ENCODE results near the gene PPP1R27. TPM values are rescaled to one million over a fixed set of nuclear protein-coding genes. Genes with fewer than 3 reads are reported as not detected.
"Not testable (repeated sequence)": the region's sequence is repeated elsewhere in the genome, so short reads cannot be mapped to it uniquely, and the experiment has no call there.

The PPP1R27 gene
- total RNA-seq, 1 experiment from 2014 or later = not detected

DNA sequence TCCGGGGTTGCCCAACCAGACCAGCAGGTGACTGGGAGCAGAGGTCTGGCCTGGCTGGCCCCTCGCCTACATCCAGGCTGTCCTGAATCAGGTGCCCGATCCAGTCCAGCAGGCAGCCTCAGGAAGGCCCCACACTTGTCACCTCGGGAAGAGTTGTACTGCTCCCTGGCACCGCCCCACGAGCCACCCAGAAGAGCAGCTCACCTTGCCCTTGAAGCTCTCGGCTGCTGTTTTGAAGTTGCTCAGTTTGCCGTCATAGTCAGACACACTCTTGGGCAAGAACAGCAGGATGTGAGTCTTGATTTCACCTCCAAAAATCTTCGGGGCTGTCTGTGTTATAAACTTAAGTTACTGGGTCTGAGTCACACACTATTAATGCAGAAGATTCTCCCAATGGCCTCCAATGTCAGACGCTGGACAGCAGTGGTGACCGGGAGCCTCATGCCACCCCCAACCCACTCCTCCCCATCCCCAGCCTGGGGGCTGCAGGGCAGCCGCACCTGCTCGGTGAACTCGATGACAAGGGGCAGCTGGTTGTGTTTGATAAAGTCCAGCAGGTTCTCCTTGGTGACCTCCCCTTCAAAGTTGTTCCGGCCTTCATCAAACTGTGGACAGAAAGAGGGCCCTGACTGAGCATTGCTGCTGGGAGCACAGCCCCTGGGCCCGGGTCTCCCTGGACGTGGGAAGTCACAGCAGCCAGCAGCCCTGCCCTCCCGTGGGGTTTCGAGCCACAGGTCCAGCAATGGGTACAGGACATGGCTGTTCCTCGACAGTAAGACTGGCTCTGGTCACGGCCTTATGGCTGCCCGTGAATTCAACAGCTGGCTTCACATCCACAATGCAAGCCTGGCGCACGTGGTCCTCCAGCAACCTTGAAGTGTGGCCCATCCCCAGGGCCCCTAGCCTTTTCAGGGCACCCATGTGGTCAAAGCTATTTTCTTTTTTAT lies 12.2 kb upstream of the PPP1R27 start:
- Histone ChIP-seq H3K9me3 (no peaks in the 10 kb centered on the region), H3K36me3 (peaks cover 90% of the 10 kb centered on the region), H3K27me3 (no peaks in the 10 kb centered on the region), H3K4me3 (no peak overlapping the region)
- no peak for DNase-seq

DNA sequence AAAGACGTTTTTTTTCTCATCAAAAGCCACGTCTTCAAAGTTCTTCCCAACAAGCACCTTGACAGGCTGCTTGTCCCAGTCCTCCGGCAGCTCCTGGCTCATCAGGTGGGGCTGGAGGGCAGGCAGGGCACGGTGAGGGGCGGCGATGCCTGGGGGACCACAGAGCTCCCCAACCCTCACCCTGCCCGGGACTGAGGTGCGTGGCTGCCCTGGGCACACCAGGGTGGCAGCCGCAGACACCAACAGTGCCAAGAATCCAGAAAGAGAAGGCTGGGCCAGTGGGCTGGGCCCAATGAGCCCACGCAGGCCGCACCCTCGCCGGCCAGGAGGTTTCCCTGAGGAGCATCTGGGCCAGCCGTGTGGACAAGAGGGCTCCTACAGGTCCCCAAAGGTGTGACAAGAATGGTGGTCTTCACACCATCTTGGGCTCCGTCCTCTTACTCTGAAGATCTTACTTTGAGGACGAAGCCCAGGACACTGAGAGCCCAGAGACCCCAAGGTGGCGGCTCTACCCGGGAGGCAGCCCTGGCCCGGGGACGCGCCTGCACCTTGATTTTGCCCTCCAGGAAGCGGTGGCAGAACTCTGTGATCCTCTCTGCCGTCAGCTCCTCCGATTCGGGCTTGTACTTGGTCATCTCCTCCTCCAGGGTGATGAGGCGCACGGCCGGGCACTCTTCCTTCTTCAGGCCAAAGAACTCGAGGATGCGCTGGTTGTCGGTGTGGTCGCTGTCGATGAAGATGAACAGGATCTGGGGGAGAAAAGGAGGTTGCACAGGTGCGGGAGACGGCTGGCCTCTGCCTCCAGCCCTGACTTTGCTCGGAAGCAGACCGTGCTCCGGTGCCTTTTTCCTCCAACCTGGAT lies 11.3 kb upstream of the PPP1R27 start:
- Histone ChIP-seq H3K36me3 (peaks cover 81% of the 10 kb centered on the region), H3K4me3 (no peak overlapping the region)

DNA sequence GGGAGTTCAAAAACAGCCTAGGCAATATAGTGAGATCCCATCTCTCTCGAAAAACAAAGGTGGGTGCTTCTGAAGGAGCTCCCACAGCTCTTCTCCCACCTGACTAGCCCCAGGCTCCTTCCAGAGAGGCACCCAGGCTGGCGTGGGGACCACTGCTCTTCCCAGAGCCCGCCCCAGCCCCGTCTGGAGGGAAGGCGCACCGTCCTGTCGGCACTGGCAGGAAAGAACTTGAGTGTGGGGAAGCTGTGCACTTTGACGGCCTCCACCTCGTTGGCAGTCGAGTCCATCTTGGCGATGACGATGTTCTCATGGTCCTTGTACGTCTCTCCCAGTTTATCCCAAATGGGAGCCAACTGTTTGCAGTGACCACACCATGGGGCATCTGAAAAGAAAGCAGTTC lies 10.5 kb upstream of the PPP1R27 start:
- peaks cover 76% of the 10 kb centered on the region for H3K36me3 ChIP-seq

More for the DNA sequence above, 11.3 kb upstream of the PPP1R27 start:
- DNase-seq = no peak
- Histone ChIP-seq H3K27me3 (no peaks in the 10 kb centered on the region), H3K9me3 (no peaks in the 10 kb centered on the region)

DNA sequence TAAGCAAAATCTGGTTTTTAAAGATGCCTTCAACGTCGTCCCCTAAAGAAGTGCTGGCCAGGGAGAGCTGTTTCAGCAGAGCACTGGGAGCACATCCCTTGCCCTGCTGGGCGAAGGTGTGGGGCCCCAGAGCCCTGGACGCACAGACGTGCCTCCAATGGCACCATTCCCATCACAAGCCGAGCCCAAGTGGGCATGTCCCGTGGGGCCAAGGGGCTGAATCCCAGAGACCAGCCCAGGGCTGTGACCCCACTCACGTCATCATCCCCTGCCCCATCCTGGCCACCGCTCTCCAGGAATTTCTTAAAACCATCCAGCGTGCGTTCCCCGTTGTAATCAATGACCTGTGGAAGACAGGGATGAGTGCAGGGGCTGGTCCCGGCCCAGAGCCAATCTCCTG lies 10.0 kb upstream of the PPP1R27 start:
- no peak for DNase-seq
- Histone ChIP-seq H3K9me3 (no peaks in the 10 kb centered on the region), H3K36me3 (peaks cover 71% of the 10 kb centered on the region), H3K4me3 (no peak overlapping the region), H3K27me3 (no peaks in the 10 kb centered on the region)

More for the DNA sequence above, 10.5 kb upstream of the PPP1R27 start:
- Histone ChIP-seq H3K9me3 (no peaks in the 10 kb centered on the region), H3K4me3 (no peak overlapping the region), H3K27me3 (no peaks in the 10 kb centered on the region)
- DNase-seq = no peak

DNA sequence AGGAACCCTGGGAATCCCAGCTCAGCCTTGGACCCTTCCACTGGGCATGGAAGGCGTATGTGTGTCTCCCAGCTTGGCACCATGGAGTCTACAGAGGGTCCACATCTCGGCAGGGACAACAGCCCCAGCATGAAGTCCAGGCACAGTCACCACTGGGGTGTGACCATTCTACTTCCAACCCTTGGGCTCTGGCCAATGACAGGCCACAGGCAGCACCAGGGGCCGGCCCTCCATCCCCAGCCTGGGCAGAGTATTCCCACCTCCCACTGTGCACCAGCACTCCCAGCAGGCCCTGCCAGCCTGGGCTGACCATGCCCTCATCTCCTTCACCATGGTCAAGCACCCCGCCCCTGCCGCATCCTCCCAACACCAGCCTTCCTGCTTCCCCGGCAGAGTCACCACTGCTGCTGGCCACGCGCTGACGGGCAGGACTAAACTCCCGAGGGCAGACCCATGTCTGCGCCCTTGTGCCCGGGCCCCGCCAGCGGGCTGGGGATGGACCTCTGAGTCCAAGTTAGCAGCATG lies 9.5 kb upstream of the PPP1R27 start:
- no peaks in the 10 kb centered on the region for H3K27me3 ChIP-seq
- no peak overlapping the region for H3K4me3 ChIP-seq
- H3K9me3 ChIP-seq = no peaks in the 10 kb centered on the region
- peaks cover 66% of the 10 kb centered on the region for H3K36me3 ChIP-seq
- peak; percentile 40 for DNase-seq

DNA sequence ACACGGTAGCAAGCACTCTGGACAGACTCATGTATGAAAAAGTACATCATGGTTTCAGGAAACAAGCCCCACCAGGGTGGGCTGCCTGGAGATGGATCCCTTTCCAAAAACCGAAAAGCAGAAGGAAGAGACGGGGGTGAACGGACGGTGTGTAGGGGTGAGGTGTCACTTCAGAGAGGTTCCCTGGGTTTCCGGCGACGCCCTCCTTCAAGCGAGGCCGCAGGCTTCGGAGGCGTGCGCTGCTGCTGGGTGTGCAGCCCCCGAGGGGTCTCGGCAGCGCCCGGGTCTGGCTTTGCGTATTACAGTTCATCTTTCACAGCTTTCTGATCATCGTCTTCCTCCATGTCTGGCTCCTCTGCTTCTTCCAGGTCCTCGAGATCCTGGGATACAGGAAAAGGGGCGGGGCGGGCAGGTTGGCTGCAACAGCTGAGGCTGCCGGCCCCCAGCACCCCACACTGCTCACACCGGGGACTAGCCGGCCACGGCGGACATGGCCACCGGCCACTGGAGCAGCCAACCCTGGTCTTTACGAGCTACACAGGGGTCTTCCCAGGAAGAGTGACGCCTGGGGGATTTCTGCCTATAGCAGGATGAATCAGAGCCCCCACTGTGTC lies 9.0 kb upstream of the PPP1R27 start:
- Histone ChIP-seq H3K9me3 (no peaks in the 10 kb centered on the region), H3K36me3 (peaks cover 61% of the 10 kb centered on the region), H3K27me3 (no peaks in the 10 kb centered on the region), H3K4me3 (no peak overlapping the region)
- no peak for DNase-seq

DNA sequence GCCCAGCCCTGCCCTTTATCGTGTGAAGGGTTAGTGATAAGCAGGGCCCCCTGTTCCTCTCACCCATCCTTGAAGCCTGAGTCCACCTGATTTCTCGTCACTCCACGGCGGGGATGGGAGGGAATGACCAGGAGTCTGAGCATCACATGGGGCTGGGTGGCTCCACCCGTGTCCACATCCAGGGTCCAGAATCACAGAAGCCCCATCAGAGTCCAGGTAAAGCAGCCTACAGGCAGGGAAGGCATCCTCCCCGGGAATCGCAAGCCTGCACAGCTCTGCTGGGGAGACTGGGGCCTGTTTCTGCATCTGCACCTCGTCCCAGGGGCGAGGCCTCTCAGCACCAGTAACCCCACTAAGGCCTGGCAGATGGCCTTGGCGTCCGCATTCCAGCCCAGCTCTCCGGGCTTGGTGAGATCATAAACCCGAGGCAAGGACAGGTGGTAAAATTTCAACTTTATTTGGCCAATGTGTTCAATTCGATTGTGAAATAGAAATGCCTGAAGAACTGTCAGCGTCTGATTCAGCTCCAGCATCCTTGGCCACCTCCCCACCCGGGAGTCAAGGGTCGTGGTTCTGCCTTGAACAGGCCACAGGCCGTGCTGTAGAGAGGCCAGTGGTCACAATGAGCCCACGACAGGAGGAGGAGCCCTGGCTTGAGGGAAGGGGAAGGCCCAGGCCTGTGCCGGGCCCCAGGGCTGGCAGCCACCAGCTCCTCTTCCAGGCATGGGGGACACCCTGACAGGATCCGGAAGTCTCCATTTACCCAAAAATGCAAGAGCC lies 8.1 kb upstream of the PPP1R27 start:
- H3K36me3 ChIP-seq = peaks cover 56% of the 10 kb centered on the region
- peak; percentile 41 for DNase-seq
- no peaks in the 10 kb centered on the region for H3K9me3 ChIP-seq
- H3K27me3 ChIP-seq = no peaks in the 10 kb centered on the region
- H3K4me3 ChIP-seq = no peak overlapping the region

DNA sequence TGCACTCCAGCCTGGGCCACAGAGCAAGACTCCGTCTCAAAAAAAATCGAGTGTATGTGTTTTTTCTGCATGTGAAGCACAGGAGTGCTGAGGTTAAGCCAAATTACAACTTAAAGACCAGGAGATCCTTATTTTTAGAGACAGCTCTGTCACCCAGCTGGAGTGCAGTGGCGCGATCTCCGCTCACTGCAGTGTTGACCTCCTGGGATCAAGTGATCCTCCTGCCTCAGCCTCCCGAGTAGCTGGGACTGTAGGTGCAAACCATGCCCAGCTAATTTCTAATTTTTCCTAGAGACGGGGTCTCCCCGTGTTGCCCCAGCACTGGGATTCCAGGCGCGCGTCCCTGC lies 7.5 kb upstream of the PPP1R27 start:
- no peak overlapping the region for H3K4me3 ChIP-seq
- H3K36me3 ChIP-seq = peaks cover 50% of the 10 kb centered on the region
- no peaks in the 10 kb centered on the region for H3K27me3 ChIP-seq
- no peaks in the 10 kb centered on the region for H3K9me3 ChIP-seq
- no peak for DNase-seq

DNA sequence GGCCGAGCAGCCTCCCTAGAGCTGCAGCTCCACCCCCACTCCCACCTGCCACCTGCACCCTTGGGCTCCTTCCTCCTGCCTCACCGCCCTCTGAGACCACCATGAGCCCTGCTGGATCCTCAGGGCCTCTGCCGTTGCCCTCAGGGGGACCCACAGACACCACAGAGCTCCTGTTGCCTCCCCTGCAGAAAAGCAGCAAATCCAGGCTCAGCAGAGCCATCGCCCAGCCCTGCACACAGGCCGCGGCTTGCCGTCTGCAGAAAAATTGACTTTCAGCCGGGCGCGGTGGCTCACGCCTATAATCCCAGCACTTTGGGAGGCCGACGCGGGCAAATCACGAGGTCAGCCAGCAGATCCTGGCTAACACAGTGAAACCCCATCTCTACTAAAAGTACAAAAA lies 7.0 kb upstream of the PPP1R27 start:
- DNase-seq = no peak
- Histone ChIP-seq H3K4me3 (no peak overlapping the region), H3K9me3 (no peaks in the 10 kb centered on the region)

DNA sequence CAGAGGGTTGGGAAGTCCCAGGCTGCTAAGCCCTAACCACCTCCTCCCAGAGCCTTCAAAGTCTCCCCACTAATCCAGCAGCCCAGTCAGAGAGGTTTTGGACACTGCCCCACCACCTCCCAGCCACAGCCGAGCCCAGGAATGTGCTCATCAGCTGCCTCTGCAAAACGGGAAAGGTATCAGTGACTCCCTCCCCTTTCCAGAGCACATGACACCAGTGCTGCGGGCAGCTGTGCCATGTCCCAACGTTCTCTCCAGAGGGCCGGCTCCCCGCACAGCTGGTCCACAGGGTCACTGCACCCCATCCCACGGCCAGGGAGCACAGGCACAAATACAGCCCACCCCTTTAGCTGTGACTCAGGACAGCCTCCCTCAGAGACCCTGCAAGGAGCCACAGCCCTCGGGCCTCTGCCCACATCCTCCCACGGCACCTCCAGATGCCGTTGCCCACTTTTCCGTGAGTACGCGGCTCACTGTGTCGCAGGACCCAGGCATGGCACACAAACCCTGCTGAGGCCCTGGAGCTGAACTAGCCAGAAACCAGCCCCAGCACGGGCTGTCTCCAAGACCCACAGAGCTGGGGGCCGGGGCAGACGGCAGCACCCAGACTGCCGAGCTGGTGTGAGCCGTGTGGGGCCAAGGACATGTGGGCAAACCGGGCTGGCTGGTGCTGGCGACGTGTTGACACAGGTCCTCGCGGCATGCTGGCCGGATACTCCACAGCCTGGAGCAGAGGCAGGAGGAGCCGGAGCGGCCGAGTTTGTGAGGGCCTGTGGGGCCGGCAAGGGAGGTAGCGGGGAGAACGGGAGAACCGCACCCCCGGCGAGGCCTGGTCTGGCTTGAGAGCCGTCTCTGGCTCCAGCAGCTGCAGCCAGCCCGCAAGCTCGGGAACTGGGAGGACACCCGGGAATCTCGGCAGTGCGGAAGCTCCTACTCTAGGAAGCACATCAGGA lies 6.3 kb upstream of the PPP1R27 start:
- no peak for DNase-seq
- Histone ChIP-seq H3K9me3 (no peaks in the 10 kb centered on the region), H3K4me3 (no peak overlapping the region), H3K36me3 (peaks cover 37% of the 10 kb centered on the region), H3K27me3 (no peaks in the 10 kb centered on the region)

More for the DNA sequence above, 7.0 kb upstream of the PPP1R27 start:
- Histone ChIP-seq H3K36me3 (peaks cover 45% of the 10 kb centered on the region), H3K27me3 (no peaks in the 10 kb centered on the region)

DNA sequence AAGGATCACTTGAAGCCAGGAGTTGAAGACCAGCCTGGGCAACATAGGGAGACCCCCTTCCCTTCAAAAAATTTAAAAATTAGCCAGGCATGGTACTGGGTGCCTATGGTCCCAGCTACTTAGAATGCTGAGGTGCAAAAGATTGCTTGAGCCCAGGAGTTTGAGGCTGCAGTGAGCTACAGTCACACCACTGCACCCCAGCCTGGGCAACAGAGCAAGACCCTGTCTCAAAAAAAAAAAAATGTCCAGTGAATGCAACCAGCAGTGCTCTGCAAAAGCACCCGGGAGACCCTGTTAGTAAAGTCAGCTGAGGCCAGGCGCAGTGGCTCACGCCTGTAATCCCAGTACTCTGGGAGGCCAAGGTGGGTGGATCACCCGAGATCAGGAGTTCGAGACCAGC lies 5.2 kb upstream of the PPP1R27 start:
- DNase-seq, H3K27me3 ChIP-seq, H3K9me3 ChIP-seq, H3K4me3 ChIP-seq: not testable (repeated sequence)
- peaks cover 27% of the 10 kb centered on the region for H3K36me3 ChIP-seq

DNA sequence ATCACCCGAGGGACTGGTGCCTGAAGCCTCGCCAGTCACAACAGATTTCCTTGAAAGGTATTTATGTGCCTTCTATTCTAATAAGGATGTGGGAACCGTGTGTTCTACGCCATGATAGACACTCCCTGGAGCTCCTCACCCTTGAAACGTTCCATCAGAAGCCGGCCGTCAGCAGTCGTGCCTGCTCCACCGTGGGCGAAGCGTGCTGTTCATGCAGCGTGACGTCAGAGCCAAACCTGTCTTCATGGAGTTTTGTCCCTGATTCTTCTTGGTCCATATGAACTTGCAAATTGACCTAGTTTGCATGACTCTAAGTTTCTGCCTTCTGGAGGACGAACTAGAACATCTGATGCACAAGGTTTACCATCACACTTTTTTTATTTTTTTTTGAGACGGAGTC lies 4.5 kb upstream of the PPP1R27 start:
- no peak for DNase-seq
- Histone ChIP-seq H3K9me3 (no peaks in the 10 kb centered on the region), H3K36me3 (peaks cover 21% of the 10 kb centered on the region), H3K4me3 (no peak overlapping the region), H3K27me3 (no peaks in the 10 kb centered on the region)

DNA sequence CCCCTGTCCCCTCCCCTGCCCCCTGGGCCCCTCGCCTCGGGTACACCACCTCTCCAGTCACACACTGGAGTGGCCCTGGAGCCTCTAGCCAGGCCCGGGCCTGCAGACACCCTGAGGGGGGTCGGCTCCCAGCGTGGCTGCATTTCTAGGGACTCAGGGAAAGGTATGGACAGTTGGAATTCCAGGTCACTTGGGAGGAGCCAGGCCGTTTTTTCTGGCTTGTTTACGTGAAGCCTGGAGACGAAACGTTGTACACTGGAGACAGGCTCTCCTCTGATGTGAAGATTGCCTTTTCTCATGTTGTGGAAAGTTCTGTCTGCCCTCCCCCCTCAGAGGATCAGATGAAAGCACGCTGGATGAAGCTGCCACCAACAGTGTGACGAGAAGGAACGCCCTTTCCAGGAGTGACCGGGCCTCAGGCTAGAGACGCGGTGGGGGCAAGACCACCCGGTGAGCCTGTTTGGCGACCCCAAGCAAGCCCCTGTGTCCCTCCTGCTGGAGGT lies 4.0 kb upstream of the PPP1R27 start:
- DNase-seq = no peak
- Histone ChIP-seq H3K9me3 (no peaks in the 10 kb centered on the region), H3K36me3 (peaks cover 16% of the 10 kb centered on the region), H3K4me3 (no peak overlapping the region), H3K27me3 (no peaks in the 10 kb centered on the region)

DNA sequence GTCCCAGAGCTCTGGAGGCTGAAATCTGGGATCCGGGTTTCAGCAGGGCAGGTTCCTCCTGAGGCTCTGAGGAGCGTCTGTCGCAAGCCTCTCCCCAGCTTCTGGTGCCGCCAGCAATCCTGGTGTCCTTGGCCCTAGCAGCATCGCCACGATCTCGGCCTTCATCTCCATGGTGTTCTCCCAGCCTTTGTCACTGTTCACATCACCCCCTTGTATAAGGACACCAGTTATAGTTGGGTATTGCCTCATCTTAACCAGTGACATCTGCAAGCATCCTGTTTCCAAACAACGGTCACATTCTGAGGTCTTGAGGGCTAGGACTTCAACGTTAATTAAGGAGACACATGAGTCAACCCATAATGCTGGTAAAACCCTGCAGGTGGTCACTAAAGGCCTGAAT lies 2.8 kb upstream of the PPP1R27 start:
- no peaks in the 10 kb centered on the region for H3K9me3 ChIP-seq
- no peak overlapping the region for H3K4me3 ChIP-seq
- no peaks in the 10 kb centered on the region for H3K27me3 ChIP-seq
- peaks cover 7% of the 10 kb centered on the region for H3K36me3 ChIP-seq
- DNase-seq = no peak
